ENCODE data around the gene STARD8. TPM values are rescaled to one million over a fixed set of nuclear protein-coding genes. Genes with fewer than 3 reads are reported as not detected.

The STARD8 gene
- total and polyA plus RNA-seq, 2 donors (not counting 3 experiments of a cell fraction or from before 2014, with no cell fraction given), result 6.8 to 14.8 TPM

- no peak for TF ChIP-seq POLR2A (IDR thresholded peaks at IDR 0.05; ENCODE audit: low read depth, low read length)
- TF ChIP-seq CTCF (IDR thresholded peaks at IDR 0.05; ENCODE audit: extremely low read depth in 1 of 2, insufficient read depth in 1 of 2, low read depth in 1 of 2, low read length in 2 of 2), result peak in 1 of 2 donors; percentile 13
- ChIA-PET CTCF (interaction anchor here (0.9 to 1.5 kb wide), 4 partner anchors 10 to 208 kb away, joined by 3 to 7 read pairs (median 3); no protein-coding TSS in a partner anchor), POLR2A (no interaction called here)
- Histone ChIP-seq H2AFZ (ENCODE audit: low read depth, low read length) (no peak overlapping the region), H3K27me3 (ENCODE audit: control insufficient read depth in 2 of 2, insufficient read depth in 2 of 2, low read length in 2 of 2) (no peaks in the 10 kb centered on the region), H3K9me3 (replicated peaks; ENCODE audit: control insufficient read depth, insufficient read depth, low read length) (no peaks in the 10 kb centered on the region), H3K9ac (replicated peaks; ENCODE audit: extremely low read depth, insufficient read depth, low read length) (no peak overlapping the region), H4K20me1 (replicated peaks; ENCODE audit: control insufficient read depth, extremely low read depth, insufficient read depth, low read length) (no peaks in the 10 kb centered on the region), H3K4me1 (ENCODE audit: control insufficient read depth, extremely low read depth, insufficient read depth, low read length) (no peaks in the 10 kb centered on the region), H3K79me2 (ENCODE audit: control insufficient read depth, insufficient read depth, low read length) (no peaks in the 10 kb centered on the region), H3K27ac (ENCODE audit: insufficient read depth, low read depth, low read length) (no peak overlapping the region), H3K4me2 (ENCODE audit: insufficient read depth, low read length) (no peak overlapping the region), H3K9me1 (replicated peaks; ENCODE audit: control insufficient read depth, extremely low read depth, insufficient read depth, low read length) (no peaks in the 10 kb centered on the region), H3K36me3 (ENCODE audit: control insufficient read depth in 2 of 2, extremely low read depth in 1 of 2, insufficient read depth in 2 of 2, low read length in 2 of 2) (peaks cover 0 to 56% of the 10 kb centered on the region in 2 experiments), H3K4me3 (replicated peaks in 1 of 3; ENCODE audit: insufficient read depth in 1 of 3, low read depth in 1 of 3, low read length in 3 of 3) (no peak overlapping the region)
- intact Hi-C loops (cut with micrococcal nuclease), result no loop called here
- no peak for FAIRE-seq
- BruUV-seq (replicated peaks), result no TSS peak
- dilution Hi-C loops (cut with MboI; ENCODE audit: extremely low pct_ligation_motif_present, low sequenced_read_pairs), result no loop called here
- DNase-seq (ENCODE audit: low read depth, low spot score), result no peak
Measured at GRCh38 chrX:68719904-68720614, 72.6 kb downstream of the STARD8 start.

GRCh38 chrX:68720851-68721250 is 73.4 kb downstream of the STARD8 start:
- Histone ChIP-seq H3K36me3 (ENCODE audit: control insufficient read depth in 2 of 2, extremely low read depth in 1 of 2, insufficient read depth in 2 of 2, low read length in 2 of 2) (peaks cover 0 to 57% of the 10 kb centered on the region in 2 experiments), H3K9ac (replicated peaks; ENCODE audit: extremely low read depth, insufficient read depth, low read length) (no peak overlapping the region), H3K4me1 (ENCODE audit: control insufficient read depth, extremely low read depth, insufficient read depth, low read length) (no peaks in the 10 kb centered on the region), H4K20me1 (replicated peaks; ENCODE audit: control insufficient read depth, extremely low read depth, insufficient read depth, low read length) (no peaks in the 10 kb centered on the region), H3K79me2 (ENCODE audit: control insufficient read depth, insufficient read depth, low read length) (no peaks in the 10 kb centered on the region), H3K27me3 (ENCODE audit: control insufficient read depth in 2 of 2, insufficient read depth in 2 of 2, low read length in 2 of 2) (no peaks in the 10 kb centered on the region), H2AFZ (ENCODE audit: low read depth, low read length) (no peak overlapping the region), H3K27ac (ENCODE audit: insufficient read depth, low read depth, low read length) (no peak overlapping the region), H3K9me3 (replicated peaks; ENCODE audit: control insufficient read depth, insufficient read depth, low read length) (no peaks in the 10 kb centered on the region), H3K4me3 (replicated peaks in 1 of 3; ENCODE audit: insufficient read depth in 1 of 3, low read depth in 1 of 3, low read length in 3 of 3) (no peak overlapping the region), H3K4me2 (ENCODE audit: insufficient read depth, low read length) (no peak overlapping the region), H3K9me1 (replicated peaks; ENCODE audit: control insufficient read depth, extremely low read depth, insufficient read depth, low read length) (no peaks in the 10 kb centered on the region)
- POLR2A ChIA-PET, result no interaction called here
- FAIRE-seq, result no peak
- intact Hi-C loops (cut with micrococcal nuclease), result no loop called here
- BruUV-seq (replicated peaks), result no TSS peak
- dilution Hi-C loops (cut with MboI; ENCODE audit: extremely low pct_ligation_motif_present, low sequenced_read_pairs), result no loop called here
- TF ChIP-seq MYC (IDR thresholded peaks at IDR 0.05; ENCODE audit: low read depth, low read length), result no peak
- TF ChIP-seq GATA2 (IDR thresholded peaks at IDR 0.05; ENCODE audit: insufficient read depth, insufficient read length, low read depth, low read length), result no peak
- no peak for TF ChIP-seq POLR2A (IDR thresholded peaks at IDR 0.05; ENCODE audit: low read depth, low read length)
- no peak for TF ChIP-seq POLR2AphosphoS5 (IDR thresholded peaks at IDR 0.05; ENCODE audit: insufficient read depth, low read depth, low read length)
- no peak for TF ChIP-seq FOS (IDR thresholded peaks at IDR 0.05; ENCODE audit: borderline replicate concordance, insufficient read depth, low read length)
- no peak for TF ChIP-seq JUN (IDR thresholded peaks at IDR 0.05; ENCODE audit: borderline replicate concordance, insufficient read depth, insufficient read length, low read depth)
- TF ChIP-seq EZH2 (IDR thresholded peaks at IDR 0.05; ENCODE audit: borderline replicate concordance, low read depth, low read length, severe bottlenecking), result no peak
- TF ChIP-seq, protein P1, sequence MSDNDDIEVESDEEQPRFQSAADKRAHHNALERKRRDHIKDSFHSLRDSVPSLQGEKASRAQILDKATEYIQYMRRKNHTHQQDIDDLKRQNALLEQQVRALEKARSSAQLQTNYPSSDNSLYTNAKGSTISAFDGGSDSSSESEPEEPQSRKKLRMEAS (IDR thresholded peaks at IDR 0.05; ENCODE audit: insufficient read depth, insufficient read length), result no peak
- TF ChIP-seq CTCF (IDR thresholded peaks at IDR 0.05; ENCODE audit: extremely low read depth in 1 of 2, insufficient read depth in 1 of 2, low read depth in 1 of 2, low read length in 2 of 2), result no peak
- CTCF ChIA-PET, result interaction anchor here (0.9 kb wide), 1 partner anchor 209 kb away, joined by 3 read pairs; no protein-coding TSS in a partner anchor
- no peak for DNase-seq (ENCODE audit: low read depth, low spot score)
